ENCODE measurements around the gene PCDHA1. TPM values are rescaled to one million over a fixed set of nuclear protein-coding genes. Genes with fewer than 3 reads are reported as not detected.
A peak's percentile ranks its signal among the peaks of the same experiment; 100 is the strongest.

Gene PCDHA1
- total RNA-seq, 1 experiment from 2014 or later = 0.45 TPM

DNA sequence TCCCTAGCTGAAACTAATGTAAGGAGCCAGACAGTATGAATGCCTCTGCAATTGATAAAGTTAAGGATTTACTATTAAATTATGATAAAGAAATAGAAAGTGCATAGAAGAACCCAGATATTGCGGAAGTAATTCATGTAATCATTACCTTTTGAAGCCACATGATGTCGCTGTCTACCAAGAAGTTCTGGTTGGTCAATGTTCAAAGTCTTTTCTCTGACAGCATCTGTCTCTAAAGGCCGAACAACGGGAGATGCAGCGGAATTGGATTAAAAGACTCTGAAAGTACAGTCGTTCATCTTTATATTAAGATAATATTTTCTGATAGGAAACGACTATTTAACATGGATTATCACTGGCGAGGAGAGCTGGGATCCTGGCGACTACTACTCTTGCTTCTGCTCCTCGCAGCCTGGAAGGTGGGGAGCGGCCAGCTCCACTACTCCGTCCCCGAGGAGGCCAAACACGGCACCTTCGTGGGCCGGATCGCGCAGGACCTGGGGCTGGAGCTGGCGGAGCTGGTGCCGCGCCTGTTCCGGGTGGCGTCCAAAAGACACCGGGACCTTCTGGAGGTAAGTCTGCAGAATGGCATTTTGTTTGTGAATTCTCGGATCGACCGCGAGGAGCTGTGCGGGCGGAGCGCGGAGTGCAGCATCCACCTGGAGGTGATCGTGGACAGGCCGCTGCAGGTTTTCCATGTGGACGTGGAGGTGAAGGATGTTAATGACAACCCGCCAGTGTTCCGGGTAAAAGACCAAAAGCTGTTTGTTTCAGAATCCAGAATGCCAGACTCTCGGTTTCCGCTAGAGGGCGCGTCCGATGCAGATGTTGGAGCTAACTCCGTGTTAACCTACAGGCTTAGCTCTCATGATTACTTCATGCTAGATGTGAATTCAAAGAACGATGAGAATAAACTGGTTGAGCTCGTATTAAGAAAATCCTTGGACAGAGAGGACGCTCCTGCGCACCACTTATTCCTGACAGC is 55.3 kb downstream of the PCDHA1 start, which contains the start of gene PCDHA8:
TSS of gene PCDHA8 (plus strand) at position 210 of the 985 bp plus-strand sequence. CDS start at position 345, 135 bp downstream.
- ChIA-PET POLR2A (ENCODE audit: low non-redundant PET) (interaction anchor here (0.6 kb wide), 1 partner anchor 232 kb away, joined by 3 read pairs; no protein-coding TSS in a partner anchor), CTCF (interaction anchor here (0.6 to 1.8 kb wide), 12 partner anchors 10 to 199 kb away, joined by 3 to 13 read pairs (median 4); partner anchors contain the start of genes PCDHA10, PCDHA12, PCDHA13 and PCDHA5)
- Histone ChIP-seq H3K27me3 (replicated peaks; ENCODE audit: insufficient read depth, low read depth, low read length, poor library complexity) (no peaks in the 10 kb centered on the region), H3K4me1 (ENCODE audit: insufficient read depth, low read length, poor library complexity, severe bottlenecking) (no peaks in the 10 kb centered on the region), H3K36me3 (ENCODE audit: insufficient read depth, low read length, poor library complexity, severe bottlenecking) (no peaks in the 10 kb centered on the region), H3K9me3 (ENCODE audit: low read depth, low read length, poor library complexity, severe bottlenecking) (no peaks in the 10 kb centered on the region), H3K4me3 (ENCODE audit: low read depth, low read length, poor library complexity, severe bottlenecking) (peak within 1 kb of the TSS; percentile 52), H3K27ac (ENCODE audit: low read depth, low read length, poor library complexity, severe bottlenecking) (no peak within 1 kb of the TSS)
- no TSS peak for BruUV-seq (replicated peaks)
- peak; percentile 76 for DNase-seq (ENCODE audit: low spot score)
- intact Hi-C loops (cut with micrococcal nuclease; ENCODE audit: unreplicated experiment) = no loop called here
- TF ChIP-seq, protein P1, sequence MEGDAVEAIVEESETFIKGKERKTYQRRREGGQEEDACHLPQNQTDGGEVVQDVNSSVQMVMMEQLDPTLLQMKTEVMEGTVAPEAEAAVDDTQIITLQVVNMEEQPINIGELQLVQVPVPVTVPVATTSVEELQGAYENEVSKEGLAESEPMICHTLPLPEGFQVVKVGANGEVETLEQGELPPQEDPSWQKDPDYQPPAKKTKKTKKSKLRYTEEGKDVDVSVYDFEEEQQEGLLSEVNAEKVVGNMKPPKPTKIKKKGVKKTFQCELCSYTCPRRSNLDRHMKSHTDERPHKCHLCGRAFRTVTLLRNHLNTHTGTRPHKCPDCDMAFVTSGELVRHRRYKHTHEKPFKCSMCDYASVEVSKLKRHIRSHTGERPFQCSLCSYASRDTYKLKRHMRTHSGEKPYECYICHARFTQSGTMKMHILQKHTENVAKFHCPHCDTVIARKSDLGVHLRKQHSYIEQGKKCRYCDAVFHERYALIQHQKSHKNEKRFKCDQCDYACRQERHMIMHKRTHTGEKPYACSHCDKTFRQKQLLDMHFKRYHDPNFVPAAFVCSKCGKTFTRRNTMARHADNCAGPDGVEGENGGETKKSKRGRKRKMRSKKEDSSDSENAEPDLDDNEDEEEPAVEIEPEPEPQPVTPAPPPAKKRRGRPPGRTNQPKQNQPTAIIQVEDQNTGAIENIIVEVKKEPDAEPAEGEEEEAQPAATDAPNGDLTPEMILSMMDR (conservative IDR thresholded peaks at IDR 0.05; ENCODE audit: low read depth, low read length) = peak; percentile 71
- TF ChIP-seq EZH2 (IDR thresholded peaks at IDR 0.05; ENCODE audit: borderline replicate concordance, low read depth, low read length, poor library complexity, severe bottlenecking) = no peak

DNA sequence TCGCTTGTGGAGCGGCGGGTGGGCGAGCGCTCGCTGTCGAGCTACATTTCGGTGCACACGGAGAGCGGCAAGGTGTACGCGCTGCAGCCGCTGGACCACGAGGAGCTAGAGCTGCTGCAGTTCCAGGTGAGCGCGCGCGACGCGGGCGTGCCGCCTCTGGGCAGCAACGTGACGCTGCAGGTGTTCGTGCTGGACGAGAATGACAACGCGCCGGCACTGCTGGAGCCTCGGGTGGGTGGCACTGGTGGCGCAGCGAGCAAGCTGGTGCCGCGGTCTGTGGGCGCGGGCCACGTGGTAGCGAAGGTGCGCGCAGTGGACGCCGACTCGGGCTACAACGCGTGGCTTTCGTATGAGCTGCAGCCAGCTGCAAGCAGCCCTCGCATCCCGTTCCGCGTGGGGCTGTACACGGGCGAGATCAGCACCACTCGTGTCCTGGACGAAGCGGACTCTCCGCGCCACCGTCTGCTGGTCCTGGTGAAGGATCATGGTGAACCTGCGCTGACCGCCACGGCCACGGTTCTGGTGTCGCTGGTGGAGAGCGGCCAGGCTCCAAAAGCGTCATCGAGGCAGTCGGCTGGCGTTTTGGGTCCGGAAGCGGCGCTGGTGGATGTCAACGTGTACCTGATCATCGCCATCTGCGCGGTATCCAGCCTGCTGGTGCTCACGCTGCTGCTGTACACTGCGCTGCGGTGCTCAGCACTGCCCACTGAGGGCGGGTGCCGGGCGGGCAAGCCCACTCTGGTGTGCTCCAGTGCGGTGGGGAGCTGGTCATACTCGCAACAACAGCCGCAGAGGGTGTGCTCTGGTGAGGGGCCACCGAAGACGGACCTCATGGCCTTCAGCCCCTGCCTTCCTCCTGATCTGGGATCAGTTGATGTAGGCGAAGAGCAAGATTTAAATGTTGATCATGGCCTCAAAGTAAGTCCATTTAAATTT is 57.1 kb downstream of the PCDHA1 start:
- intact Hi-C loops (cut with micrococcal nuclease; ENCODE audit: unreplicated experiment) = no loop called here
- no TSS peak for BruUV-seq (replicated peaks)
- ChIA-PET CTCF (no interaction called here), POLR2A (ENCODE audit: low non-redundant PET) (no interaction called here)
- no peaks in the 10 kb centered on the region for H3K9me3 ChIP-seq (ENCODE audit: low read depth, low read length, poor library complexity, severe bottlenecking)
- TF ChIP-seq EZH2 (IDR thresholded peaks at IDR 0.05; ENCODE audit: borderline replicate concordance, low read depth, low read length, poor library complexity, severe bottlenecking) = no peak
- TF ChIP-seq, protein P1 (conservative IDR thresholded peaks at IDR 0.05; ENCODE audit: low read depth, low read length) = no peak
- H3K36me3 ChIP-seq (ENCODE audit: insufficient read depth, low read length, poor library complexity, severe bottlenecking) = no peaks in the 10 kb centered on the region
- H3K4me3 ChIP-seq (ENCODE audit: low read depth, low read length, poor library complexity, severe bottlenecking) = no peak overlapping the region
- DNase-seq (ENCODE audit: low spot score) = no peak
- H3K27me3 ChIP-seq (replicated peaks; ENCODE audit: insufficient read depth, low read depth, low read length, poor library complexity) = no peaks in the 10 kb centered on the region
- no peaks in the 10 kb centered on the region for H3K4me1 ChIP-seq (ENCODE audit: insufficient read depth, low read length, poor library complexity, severe bottlenecking)
- H3K27ac ChIP-seq (ENCODE audit: low read depth, low read length, poor library complexity, severe bottlenecking) = no peak overlapping the region

All from A673 (cell line).